Panc1 (cell line): ENCODE measurements around the gene KASH5. TPM values are rescaled to one million over a fixed set of nuclear protein-coding genes. Genes with fewer than 3 reads are reported as not detected.

Experiments
- ATAC-seq: fragments of 200-7000 bp; cut with Tn5 transposase; 2 replicates; pipeline ENCODE4 v1.9.1; 2020; ENCODE audit warnings: mild to moderate bottlenecking, moderate library complexity
- BruUV-seq: library from RNA; stranded (reverse); fragments of 400-500 nt; replicated peaks from 2 replicates; lab custom pipeline; 2021; lab: Mats Ljungman, UMichigan
- CTCF ChIA-PET: fragments of 300-600 bp; sonication (Branson Sonifier 250); formaldehyde crosslinking; loops from one replicate; lab custom pipeline; 2022; ENCODE audit warnings: antibody characterized with exemption; lab: Charles Lee
- POLR2A ChIA-PET: fragments of 300-600 bp; sonication (Branson Sonifier 250); formaldehyde crosslinking; loops from one replicate; lab custom pipeline; 2022; ENCODE audit warnings: antibody characterized with exemption; lab: Charles Lee
- DNase-seq: peaks from one replicate; pipeline ENCODE4 v3.0.0-alpha.2; 2010; ENCODE audit warnings: low read depth, low spot score
- H3K27ac ChIP-seq: 2 replicates; pipeline ENCODE4 v1.5.1; 2011; ENCODE audit warnings: mild to moderate bottlenecking, low read length, inconsistent platforms
- H3K27me3 ChIP-seq: fragments of 200-500 bp; sonication (Bioruptor generic); 2 replicates; pipeline ENCODE4 v1.6.0; 2014; ENCODE audit warnings: low read length, inconsistent platforms; ENCODE audit not compliant: control insufficient read depth, insufficient read depth
- H3K36me3 ChIP-seq: fragments of 200-500 bp; sonication (Bioruptor generic); 2 replicates; pipeline ENCODE4 v1.5.1; 2014; ENCODE audit warnings: inconsistent platforms, mild to moderate bottlenecking, low read length, moderate library complexity; ENCODE audit not compliant: control insufficient read depth, insufficient read depth
- H3K4me1 ChIP-seq: 2 replicates; pipeline ENCODE4 v1.5.1; 2011; ENCODE audit warnings: inconsistent platforms, mild to moderate bottlenecking, low read length, moderate library complexity; ENCODE audit not compliant: control insufficient read depth, insufficient read depth
- H3K4me3 ChIP-seq, 2 experiments: 2 replicates each; pipeline ENCODE4 v1.5.1; 2011 to 2012; ENCODE audit warnings: low read depth in 2 of 2, low read length in 2 of 2, mild to moderate bottlenecking in 2 of 2, inconsistent platforms in 1 of 2, moderate library complexity in 1 of 2
- H3K9me3 ChIP-seq: fragments of 200-500 bp; sonication (Bioruptor generic); 2 replicates; pipeline ENCODE4 v1.5.1; 2014; ENCODE audit warnings: low read depth, mild to moderate bottlenecking, inconsistent platforms, low read length, moderate library complexity; ENCODE audit not compliant: control insufficient read depth, insufficient read depth
- POLR2AphosphoS5 ChIP-seq: IDR thresholded peaks from 2 replicates; pipeline ENCODE4 v1.6.1; 2012; ENCODE audit warnings: mild to moderate bottlenecking, low read depth, low read length, moderate library complexity
- SIN3A ChIP-seq: IDR thresholded peaks from 2 replicates; pipeline ENCODE4 v1.6.1; 2012; ENCODE audit warnings: low read depth, mild to moderate bottlenecking, low read length, moderate library complexity, borderline replicate concordance; ENCODE audit not compliant: insufficient read depth
- TCF7L2 ChIP-seq: IDR thresholded peaks from 2 replicates; pipeline ENCODE4 v1.6.1; 2011; ENCODE audit warnings: mild to moderate bottlenecking, low read depth, low read length, inconsistent platforms
- in situ Hi-C: cut with HindIII; loops from 2 replicates; pipeline ENCODE4 v1.10.0; 2016; ENCODE audit warnings: low sequenced_read_pairs, low pct_unique_long_range_greater_than_20kb
- intact Hi-C: fragments of 100-400 bp; cut with micrococcal nuclease; formaldehyde crosslinking; loops from one replicate; pipeline ENCODE4 v1.10.0; 2022; ENCODE audit not compliant: unreplicated experiment
- total RNA-seq: library from RNA; stranded (reverse); gene quantifications from one replicate; pipeline ENCODE4 v1.2.1, GENCODE V29; 2021; ENCODE audit not compliant: unreplicated experiment
- TF ChIP-seq, protein P1 (sequence below): fragments of 450-650 bp; IDR thresholded peaks from 2 replicates; pipeline ENCODE4 v1.5.1; 2017; ENCODE audit warnings: mild to moderate bottlenecking
- TF ChIP-seq, protein P2 (sequence below), 2 experiments: IDR thresholded peaks; 2 replicates each; pipeline ENCODE4 v1.6.1; 2011 to 2012; ENCODE audit warnings: low read depth in 2 of 2, control low read depth in 1 of 2, low read length in 1 of 2, mild to moderate bottlenecking in 1 of 2, moderate library complexity in 1 of 2; ENCODE audit not compliant: insufficient read depth in 1 of 2

KASH5 gene
- total RNA-seq, 1 experiment from 2014 or later = not detected

DNA sequence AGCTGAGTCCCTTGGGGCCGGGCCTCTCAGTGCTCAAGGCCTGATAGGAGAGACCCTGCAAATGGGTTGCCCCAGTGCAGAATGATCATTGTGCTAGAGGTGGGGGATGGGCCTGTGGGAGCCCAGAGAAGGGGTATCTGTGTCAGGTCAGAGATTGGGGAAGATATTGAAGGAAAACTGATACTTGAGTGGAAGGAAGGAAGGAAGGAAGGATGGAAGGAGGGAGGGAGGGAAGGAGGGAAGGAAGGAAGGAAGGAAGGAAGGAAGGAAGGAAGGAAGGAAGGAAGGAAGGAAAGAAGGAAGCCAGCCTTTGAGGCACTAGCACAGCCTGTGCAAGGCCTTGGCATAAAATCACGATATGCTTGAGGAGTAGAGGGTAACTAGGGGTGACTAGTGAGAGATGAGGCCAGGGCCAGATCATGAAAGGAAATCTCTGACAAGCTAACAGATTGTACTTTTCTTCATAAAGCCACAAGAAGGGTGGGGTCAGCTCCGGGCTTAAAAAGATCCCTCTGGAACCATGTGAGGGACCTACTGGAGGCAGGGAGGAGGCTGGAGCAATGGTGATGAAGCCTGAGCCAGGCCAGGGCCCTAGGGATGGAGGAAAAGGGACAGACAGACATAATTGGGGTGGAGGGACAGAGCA is 23.8 kb downstream of the KASH5 start:
- Histone ChIP-seq H3K27me3 (no peaks in the 10 kb centered on the region), H3K36me3 (no peaks in the 10 kb centered on the region), H3K27ac (no peak overlapping the region), H3K4me1 (no peaks in the 10 kb centered on the region), H3K9me3 (no peaks in the 10 kb centered on the region), H3K4me3 (no peak overlapping the region)
- in situ Hi-C loops = no loop called here
- ChIA-PET CTCF (no interaction called here), POLR2A (no interaction called here)
- no TSS peak for BruUV-seq
- ATAC-seq (no peak), DNase-seq (no peak)
- intact Hi-C loops = no loop called here
- TF ChIP-seq SIN3A = no peak
- TF ChIP-seq, protein P1, sequence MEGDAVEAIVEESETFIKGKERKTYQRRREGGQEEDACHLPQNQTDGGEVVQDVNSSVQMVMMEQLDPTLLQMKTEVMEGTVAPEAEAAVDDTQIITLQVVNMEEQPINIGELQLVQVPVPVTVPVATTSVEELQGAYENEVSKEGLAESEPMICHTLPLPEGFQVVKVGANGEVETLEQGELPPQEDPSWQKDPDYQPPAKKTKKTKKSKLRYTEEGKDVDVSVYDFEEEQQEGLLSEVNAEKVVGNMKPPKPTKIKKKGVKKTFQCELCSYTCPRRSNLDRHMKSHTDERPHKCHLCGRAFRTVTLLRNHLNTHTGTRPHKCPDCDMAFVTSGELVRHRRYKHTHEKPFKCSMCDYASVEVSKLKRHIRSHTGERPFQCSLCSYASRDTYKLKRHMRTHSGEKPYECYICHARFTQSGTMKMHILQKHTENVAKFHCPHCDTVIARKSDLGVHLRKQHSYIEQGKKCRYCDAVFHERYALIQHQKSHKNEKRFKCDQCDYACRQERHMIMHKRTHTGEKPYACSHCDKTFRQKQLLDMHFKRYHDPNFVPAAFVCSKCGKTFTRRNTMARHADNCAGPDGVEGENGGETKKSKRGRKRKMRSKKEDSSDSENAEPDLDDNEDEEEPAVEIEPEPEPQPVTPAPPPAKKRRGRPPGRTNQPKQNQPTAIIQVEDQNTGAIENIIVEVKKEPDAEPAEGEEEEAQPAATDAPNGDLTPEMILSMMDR = no peak
- no peak for TF ChIP-seq TCF7L2
- TF ChIP-seq, protein P2, sequence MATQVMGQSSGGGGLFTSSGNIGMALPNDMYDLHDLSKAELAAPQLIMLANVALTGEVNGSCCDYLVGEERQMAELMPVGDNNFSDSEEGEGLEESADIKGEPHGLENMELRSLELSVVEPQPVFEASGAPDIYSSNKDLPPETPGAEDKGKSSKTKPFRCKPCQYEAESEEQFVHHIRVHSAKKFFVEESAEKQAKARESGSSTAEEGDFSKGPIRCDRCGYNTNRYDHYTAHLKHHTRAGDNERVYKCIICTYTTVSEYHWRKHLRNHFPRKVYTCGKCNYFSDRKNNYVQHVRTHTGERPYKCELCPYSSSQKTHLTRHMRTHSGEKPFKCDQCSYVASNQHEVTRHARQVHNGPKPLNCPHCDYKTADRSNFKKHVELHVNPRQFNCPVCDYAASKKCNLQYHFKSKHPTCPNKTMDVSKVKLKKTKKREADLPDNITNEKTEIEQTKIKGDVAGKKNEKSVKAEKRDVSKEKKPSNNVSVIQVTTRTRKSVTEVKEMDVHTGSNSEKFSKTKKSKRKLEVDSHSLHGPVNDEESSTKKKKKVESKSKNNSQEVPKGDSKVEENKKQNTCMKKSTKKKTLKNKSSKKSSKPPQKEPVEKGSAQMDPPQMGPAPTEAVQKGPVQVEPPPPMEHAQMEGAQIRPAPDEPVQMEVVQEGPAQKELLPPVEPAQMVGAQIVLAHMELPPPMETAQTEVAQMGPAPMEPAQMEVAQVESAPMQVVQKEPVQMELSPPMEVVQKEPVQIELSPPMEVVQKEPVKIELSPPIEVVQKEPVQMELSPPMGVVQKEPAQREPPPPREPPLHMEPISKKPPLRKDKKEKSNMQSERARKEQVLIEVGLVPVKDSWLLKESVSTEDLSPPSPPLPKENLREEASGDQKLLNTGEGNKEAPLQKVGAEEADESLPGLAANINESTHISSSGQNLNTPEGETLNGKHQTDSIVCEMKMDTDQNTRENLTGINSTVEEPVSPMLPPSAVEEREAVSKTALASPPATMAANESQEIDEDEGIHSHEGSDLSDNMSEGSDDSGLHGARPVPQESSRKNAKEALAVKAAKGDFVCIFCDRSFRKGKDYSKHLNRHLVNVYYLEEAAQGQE (IDR thresholded peaks at IDR 0.05; ENCODE audit: insufficient read depth in 1 of 2, low read depth in 2 of 2, low read length in 1 of 2) = no peak
- TF ChIP-seq POLR2AphosphoS5 = no peak

DNA sequence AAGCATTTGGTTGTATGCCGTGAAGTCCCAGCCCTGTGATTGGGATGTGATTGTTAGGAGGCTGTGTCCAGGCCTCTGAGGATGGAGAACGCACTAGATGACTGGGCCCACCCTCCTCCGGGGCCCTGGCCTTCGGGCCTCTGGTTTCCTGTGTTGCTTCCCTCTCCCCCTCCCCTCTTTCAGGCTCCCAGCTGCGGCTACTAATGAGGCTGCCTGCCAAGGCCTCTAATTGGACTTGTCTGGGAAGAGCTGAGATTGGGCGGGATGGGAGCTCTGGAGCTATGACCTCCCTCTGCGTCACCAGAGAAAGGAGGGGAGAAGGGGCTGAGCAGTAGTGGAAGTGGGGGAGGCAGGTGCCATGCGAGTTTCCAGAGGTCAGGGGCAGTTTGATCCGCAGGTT is 25.3 kb downstream of the KASH5 start:
- no peaks in the 10 kb centered on the region for H3K27me3 ChIP-seq
- POLR2A ChIA-PET = no interaction called here
- TF ChIP-seq SIN3A (no peak), TCF7L2 (no peak), POLR2AphosphoS5 (no peak)
- TF ChIP-seq, protein P1 = no peak
- TF ChIP-seq, protein P2 (IDR thresholded peaks at IDR 0.05; ENCODE audit: insufficient read depth in 1 of 2, low read depth in 2 of 2, low read length in 1 of 2) = no peak
- BruUV-seq = no TSS peak
- no peak overlapping the region for H3K4me3 ChIP-seq
- ATAC-seq = no peak
- in situ Hi-C loops = no loop called here
- H3K27ac ChIP-seq = no peak overlapping the region
- H3K9me3 ChIP-seq = no peaks in the 10 kb centered on the region
- DNase-seq = no peak
- no peaks in the 10 kb centered on the region for H3K36me3 ChIP-seq
- no peaks in the 10 kb centered on the region for H3K4me1 ChIP-seq
- intact Hi-C loops = no loop called here
- CTCF ChIA-PET = no interaction called here
